Measurements from ENCODE around the gene SOD2. TPM values are rescaled to one million over a fixed set of nuclear protein-coding genes. Genes with fewer than 3 reads are reported as not detected.
A peak's percentile ranks its signal among the peaks of the same experiment; 100 is the strongest.
"Not testable (repeated sequence)": the region's sequence is repeated elsewhere in the genome, so short reads cannot be mapped to it uniquely, and the experiment has no call there.

SOD2 gene
- total RNA-seq, 2 donors from 2014 or later, result 138 to 1,181 TPM

DNA sequence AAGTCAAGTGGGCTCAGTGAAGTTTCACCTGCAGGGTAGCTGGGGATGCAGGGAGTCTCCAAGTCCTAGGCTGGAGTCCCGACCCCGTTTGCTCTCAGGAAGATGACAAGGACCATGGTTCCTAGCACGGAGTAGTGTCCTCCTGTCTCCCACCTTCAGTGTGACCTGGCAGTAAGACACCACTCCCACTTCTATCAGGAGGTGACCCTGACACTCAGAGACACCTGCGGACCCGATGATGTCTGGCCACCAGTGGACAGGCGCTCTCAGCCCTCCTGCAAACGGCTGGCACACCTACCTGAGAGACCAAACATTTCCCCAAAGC, 1.1 kb downstream of the SOD2 start:
- peaks cover 18 to 33% of the 10 kb centered on the region in 2 donors for H3K4me1 ChIP-seq (ENCODE audit: control insufficient read depth in 1 of 2, low read depth in 2 of 2)
- H3K27ac ChIP-seq, result peak overlapping the region; percentile 95 to 97
- no peaks in the 10 kb centered on the region for H3K27me3 ChIP-seq (replicated peaks; ENCODE audit: insufficient read depth)
- TF ChIP-seq, protein P1, sequence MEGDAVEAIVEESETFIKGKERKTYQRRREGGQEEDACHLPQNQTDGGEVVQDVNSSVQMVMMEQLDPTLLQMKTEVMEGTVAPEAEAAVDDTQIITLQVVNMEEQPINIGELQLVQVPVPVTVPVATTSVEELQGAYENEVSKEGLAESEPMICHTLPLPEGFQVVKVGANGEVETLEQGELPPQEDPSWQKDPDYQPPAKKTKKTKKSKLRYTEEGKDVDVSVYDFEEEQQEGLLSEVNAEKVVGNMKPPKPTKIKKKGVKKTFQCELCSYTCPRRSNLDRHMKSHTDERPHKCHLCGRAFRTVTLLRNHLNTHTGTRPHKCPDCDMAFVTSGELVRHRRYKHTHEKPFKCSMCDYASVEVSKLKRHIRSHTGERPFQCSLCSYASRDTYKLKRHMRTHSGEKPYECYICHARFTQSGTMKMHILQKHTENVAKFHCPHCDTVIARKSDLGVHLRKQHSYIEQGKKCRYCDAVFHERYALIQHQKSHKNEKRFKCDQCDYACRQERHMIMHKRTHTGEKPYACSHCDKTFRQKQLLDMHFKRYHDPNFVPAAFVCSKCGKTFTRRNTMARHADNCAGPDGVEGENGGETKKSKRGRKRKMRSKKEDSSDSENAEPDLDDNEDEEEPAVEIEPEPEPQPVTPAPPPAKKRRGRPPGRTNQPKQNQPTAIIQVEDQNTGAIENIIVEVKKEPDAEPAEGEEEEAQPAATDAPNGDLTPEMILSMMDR (IDR thresholded peaks at IDR 0.05), result no peak
- DNase-seq (ENCODE audit: low spot score) (no peak), ATAC-seq (ENCODE audit: insufficient number of reproducible peaks, low FRiP score, low read depth) (no peak)
- H3K9me3 ChIP-seq, result no peaks in the 10 kb centered on the region
- peak overlapping the region; percentile 96 for H3K4me3 ChIP-seq
- peaks cover 12% of the 10 kb centered on the region for H3K36me3 ChIP-seq

DNA sequence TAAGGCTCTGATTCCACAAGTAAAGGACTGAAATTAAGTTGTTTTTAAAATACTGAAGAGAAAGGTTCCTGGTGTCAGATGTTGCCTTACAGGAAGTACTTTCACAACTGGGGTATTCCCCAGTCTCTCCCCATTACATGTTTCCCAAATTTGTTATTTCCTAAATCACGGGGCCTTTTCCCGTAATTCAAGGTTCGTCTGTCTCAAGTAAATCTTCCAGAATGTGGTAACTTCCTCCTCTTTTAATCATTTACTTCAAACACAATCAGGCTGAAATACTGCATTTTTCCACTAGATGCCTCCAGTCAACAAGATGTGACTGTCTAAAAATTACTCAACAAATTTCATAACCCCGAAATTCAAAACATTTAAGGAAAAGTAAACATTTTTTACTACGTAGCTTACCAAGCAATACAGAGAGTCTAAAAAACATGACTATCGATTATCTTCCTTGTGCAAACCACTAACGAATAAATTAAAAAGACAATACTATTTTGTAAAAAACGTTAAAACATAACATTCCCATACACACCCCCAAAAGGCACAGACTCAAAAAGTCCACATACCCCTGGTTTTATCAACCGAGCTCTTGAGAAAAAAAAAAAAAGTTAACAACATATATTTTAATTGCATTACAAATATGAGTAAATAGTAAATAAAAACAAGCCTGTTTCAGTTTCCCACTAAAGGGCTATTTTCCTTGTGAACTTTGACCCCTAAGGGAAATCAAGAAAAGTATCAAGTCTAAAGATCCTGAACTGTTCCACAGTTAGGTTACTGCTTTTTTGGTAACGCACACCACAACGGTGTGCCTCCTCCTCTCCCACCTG, 1.7 kb downstream of the SOD2 start:
- Histone ChIP-seq H3K27me3 (replicated peaks; ENCODE audit: insufficient read depth) (no peaks in the 10 kb centered on the region), H3K9me3 (no peaks in the 10 kb centered on the region), H3K4me3 (peak overlapping the region; percentile 96), H3K27ac (peak overlapping the region; percentile 95 to 97), H3K4me1 (ENCODE audit: control insufficient read depth in 1 of 2, low read depth in 2 of 2) (peaks cover 18 to 33% of the 10 kb centered on the region in 2 donors), H3K36me3 (peaks cover 12% of the 10 kb centered on the region)
- no peak for DNase-seq (ENCODE audit: low spot score)
- ATAC-seq (ENCODE audit: insufficient number of reproducible peaks, low FRiP score, low read depth), result no peak
- TF ChIP-seq, protein P1 (IDR thresholded peaks at IDR 0.05), result peak; percentile 86

DNA sequence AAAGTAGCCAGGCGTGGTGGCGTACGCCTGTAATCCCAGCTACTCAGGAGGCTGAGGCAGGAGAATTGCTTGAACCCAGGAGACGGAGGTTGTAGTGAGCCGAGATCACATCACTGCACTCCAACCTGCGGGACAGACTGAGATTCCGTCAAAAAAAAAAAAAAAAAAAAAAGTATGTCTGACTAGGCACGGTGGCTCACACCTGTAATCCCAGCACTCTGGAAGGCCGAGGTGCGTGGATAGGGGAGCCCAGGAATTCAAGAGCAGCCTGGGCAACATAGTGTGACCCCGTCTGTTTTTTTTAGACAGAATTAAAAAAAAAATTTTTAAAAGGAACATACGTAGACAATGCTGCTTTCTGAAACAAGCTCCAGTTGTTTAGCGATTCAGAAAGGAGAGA, 2.9 kb downstream of the SOD2 start:
- not testable (repeated sequence) for H3K27ac ChIP-seq; DNase-seq (ENCODE audit: low spot score)

DNA sequence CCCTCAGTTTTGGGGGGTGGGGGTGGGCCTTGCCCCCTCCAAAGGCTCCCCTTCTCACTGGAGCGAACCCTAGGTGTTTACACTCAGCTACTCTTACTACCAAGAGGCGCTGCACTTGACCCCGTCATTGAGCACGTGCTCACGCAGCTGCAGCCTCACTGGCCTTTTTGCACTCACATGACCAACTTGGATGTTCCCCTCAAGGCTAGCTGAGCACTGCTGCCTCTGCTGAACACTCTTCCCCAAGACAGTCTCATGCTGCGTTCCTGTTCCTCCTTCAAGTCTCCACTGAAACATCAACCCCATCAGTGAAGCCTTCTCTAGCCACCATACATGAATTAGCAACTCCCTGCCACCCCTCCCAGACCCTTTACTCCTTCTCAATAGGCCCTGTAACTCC, 4.0 kb downstream of the SOD2 start:
- Histone ChIP-seq H3K4me1 (ENCODE audit: control insufficient read depth in 1 of 2, low read depth in 2 of 2) (peaks cover 16 to 29% of the 10 kb centered on the region in 2 donors), H3K4me3 (no peak overlapping the region), H3K9me3 (no peaks in the 10 kb centered on the region), H3K27ac (no peak overlapping the region), H3K27me3 (replicated peaks; ENCODE audit: insufficient read depth) (no peaks in the 10 kb centered on the region), H3K36me3 (peaks cover 18% of the 10 kb centered on the region)
- DNase-seq (ENCODE audit: low spot score) (no peak), ATAC-seq (ENCODE audit: insufficient number of reproducible peaks, low FRiP score, low read depth) (no peak)
- TF ChIP-seq, protein P1 (IDR thresholded peaks at IDR 0.05), result no peak

More for the DNA sequence above, 2.9 kb downstream of the SOD2 start:
- Histone ChIP-seq H3K4me1 (ENCODE audit: control insufficient read depth in 1 of 2, low read depth in 2 of 2) (peaks cover 18 to 33% of the 10 kb centered on the region in 2 donors), H3K36me3 (peaks cover 12% of the 10 kb centered on the region)
- not testable (repeated sequence) for H3K27me3 ChIP-seq (replicated peaks; ENCODE audit: insufficient read depth); H3K4me3 ChIP-seq; H3K9me3 ChIP-seq; ATAC-seq (ENCODE audit: insufficient number of reproducible peaks, low FRiP score, low read depth)

DNA sequence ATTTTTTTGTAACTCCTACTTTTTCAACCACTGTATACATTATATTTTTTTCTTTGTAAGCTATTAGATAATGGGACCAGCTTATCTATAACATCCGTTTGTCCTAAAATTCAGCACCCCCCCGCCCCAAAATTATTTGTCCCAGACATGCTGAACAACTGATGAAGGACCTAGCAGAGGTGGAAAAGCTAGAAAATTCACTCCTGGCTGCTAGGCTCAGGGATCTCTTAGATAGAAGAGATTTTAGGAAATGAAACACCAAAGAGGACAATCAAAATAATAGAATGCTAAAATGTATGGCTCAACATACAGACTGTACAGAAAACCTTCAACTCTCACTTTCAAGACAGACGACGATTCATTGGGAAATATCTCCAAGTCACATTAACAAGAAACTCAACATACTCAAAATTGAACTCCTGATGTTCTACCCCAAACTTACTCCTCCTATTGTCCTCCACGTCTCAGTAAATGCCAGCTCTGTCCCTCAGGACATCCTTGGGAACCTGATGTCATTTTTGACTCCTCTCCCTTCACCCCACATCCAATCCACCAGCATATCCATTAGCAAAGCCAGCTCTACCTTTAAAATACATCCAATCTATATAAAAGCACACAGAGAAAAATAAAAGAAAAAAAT, 4.7 kb downstream of the SOD2 start:
- TF ChIP-seq, protein P1 (IDR thresholded peaks at IDR 0.05), result no peak
- Histone ChIP-seq H3K27me3 (replicated peaks; ENCODE audit: insufficient read depth) (no peaks in the 10 kb centered on the region), H3K36me3 (peaks cover 24% of the 10 kb centered on the region), H3K4me1 (ENCODE audit: control insufficient read depth in 1 of 2, low read depth in 2 of 2) (peaks cover 13 to 26% of the 10 kb centered on the region in 2 donors), H3K27ac (no peak overlapping the region), H3K9me3 (no peaks in the 10 kb centered on the region), H3K4me3 (no peak overlapping the region)
- ATAC-seq (ENCODE audit: insufficient number of reproducible peaks, low FRiP score, low read depth) (no peak), DNase-seq (ENCODE audit: low spot score) (no peak)

Measured in thoracic aorta (tissue), 2 donors.